ENCODE results near the gene CLIP4. TPM values are rescaled to one million over a fixed set of nuclear protein-coding genes. Genes with fewer than 3 reads are reported as not detected.

CLIP4 gene
- total and polyA plus RNA-seq, 10 of the 15 experiments (the other 5 are each of a cell fraction or from before 2014, with no cell fraction given): 5.5 to 34.9 (median 16.8) TPM

DNA sequence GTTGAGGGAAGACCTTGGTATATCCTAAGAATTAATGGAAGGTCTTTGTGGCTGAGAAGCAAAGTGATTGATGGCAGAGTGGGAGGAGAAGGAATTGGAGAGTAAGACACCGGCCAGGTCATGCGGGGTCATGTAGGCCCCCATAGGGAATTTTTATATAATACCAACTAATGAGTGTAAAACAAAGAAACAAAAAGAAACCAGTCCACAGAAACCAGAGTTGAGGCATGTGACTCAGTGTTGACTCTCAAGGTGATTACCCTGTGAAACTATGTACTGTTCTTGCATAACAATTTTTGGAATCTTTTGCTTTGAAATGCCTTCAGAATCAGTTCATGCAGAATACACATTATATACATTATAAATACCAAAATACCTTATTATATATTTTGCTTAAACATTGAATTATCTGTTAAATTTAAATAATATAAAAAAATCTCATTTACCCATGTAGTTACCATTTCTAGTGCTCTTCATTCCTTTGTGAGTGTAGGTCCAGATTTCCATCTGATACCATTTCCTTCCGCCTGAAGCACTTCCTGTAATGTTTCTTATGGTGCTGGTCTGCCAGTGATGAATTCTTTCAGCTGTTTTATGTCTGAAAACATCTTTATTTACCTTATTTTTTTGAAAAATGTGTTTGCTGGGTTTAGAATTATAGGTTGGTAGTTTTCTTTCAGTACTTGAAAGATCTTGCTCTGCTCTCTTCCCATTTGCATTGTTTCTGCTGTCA lies 8.6 kb downstream of the CLIP4 start:
- no peak for ATAC-seq
- FAIRE-seq: no peak
- 96% methylated on average over 3 of the region's 3 CpGs for WGBS (ENCODE audit: insufficient coverage, insufficient replicate concordance, low lambda C conversion rate, missing lambda C conversion rate)

DNA sequence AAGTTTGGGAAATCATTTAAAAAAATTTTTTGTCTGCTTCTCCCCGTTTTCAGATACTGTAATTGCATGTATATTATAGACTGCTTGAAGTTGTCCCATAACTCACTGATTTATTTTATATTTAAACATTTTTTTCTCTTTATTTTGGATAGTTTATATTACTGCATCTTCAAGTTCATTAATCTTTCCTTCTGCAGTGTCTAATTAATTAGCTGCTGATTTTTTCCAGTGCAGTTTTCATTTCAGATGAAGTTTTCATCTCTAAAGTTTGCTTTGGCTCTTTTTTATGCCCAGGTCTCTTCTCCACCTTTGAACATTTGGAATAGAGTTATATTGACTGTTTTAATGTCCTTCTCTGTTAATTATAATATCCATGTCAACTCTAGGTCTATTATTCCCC lies 9.3 kb downstream of the CLIP4 start:
- no peak for ATAC-seq
- TF ChIP-seq, protein P1, sequence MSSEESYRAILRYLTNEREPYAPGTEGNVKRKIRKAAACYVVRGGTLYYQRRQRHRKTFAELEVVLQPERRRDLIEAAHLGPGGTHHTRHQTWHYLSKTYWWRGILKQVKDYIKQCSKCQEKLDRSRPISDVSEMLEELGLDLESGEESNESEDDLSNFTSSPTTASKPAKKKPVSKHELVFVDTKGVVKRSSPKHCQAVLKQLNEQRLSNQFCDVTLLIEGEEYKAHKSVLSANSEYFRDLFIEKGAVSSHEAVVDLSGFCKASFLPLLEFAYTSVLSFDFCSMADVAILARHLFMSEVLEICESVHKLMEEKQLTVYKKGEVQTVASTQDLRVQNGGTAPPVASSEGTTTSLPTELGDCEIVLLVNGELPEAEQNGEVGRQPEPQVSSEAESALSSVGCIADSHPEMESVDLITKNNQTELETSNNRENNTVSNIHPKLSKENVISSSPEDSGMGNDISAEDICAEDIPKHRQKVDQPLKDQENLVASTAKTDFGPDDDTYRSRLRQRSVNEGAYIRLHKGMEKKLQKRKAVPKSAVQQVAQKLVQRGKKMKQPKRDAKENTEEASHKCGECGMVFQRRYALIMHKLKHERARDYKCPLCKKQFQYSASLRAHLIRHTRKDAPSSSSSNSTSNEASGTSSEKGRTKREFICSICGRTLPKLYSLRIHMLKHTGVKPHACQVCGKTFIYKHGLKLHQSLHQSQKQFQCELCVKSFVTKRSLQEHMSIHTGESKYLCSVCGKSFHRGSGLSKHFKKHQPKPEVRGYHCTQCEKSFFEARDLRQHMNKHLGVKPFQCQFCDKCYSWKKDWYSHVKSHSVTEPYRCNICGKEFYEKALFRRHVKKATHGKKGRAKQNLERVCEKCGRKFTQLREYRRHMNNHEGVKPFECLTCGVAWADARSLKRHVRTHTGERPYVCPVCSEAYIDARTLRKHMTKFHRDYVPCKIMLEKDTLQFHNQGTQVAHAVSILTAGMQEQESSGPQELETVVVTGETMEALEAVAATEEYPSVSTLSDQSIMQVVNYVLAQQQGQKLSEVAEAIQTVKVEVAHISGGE (CRISPR knock-in tag; IDR thresholded peaks at IDR 0.05): no peak
- no peaks in the 10 kb centered on the region for H3K4me1 ChIP-seq (ENCODE audit: control insufficient read depth, insufficient read depth, low read length)
- no peak overlapping the region for H3K4me3 ChIP-seq
- H3K9ac ChIP-seq (ENCODE audit: control insufficient read depth, insufficient read depth, low read length): no peak overlapping the region
- ChIA-PET RAD21 (ENCODE audit: unreplicated experiment) (no interaction called here), SMC1A (ENCODE audit: uncharacterized antibody, unreplicated experiment) (no interaction called here), POLR2A (no interaction called here), CTCF (no interaction called here)
- no peaks in the 10 kb centered on the region; the same call in none of the 2 replicates for H3K79me2 ChIP-seq (ENCODE audit: control insufficient read depth, insufficient read depth, low read length)
- intact Hi-C loops (cut with micrococcal nuclease; ENCODE audit: unreplicated experiment): no loop called here
- peaks cover 6% of the 10 kb centered on the region; the same call in 2 of the 3 replicates for H3K9me3 ChIP-seq (replicated peaks; ENCODE audit: control insufficient read depth, insufficient read depth, low read length)
- peaks cover 0 to 8% of the 10 kb centered on the region in 2 experiments; a peak in 3 of 4 replicates for H3K36me3 ChIP-seq (ENCODE audit: control insufficient read depth in 2 of 2, insufficient read depth in 2 of 2, low read length in 1 of 2)
- no peaks in the 10 kb centered on the region for H4K20me1 ChIP-seq (ENCODE audit: control insufficient read depth, insufficient read depth)
- no TSS peak for BruUV-seq (replicated peaks)
- H3K27me3 ChIP-seq (replicated peaks in 1 of 2; ENCODE audit: control insufficient read depth in 2 of 2, insufficient read depth in 2 of 2, low read length in 1 of 2): no peaks in the 10 kb centered on the region
- no peak overlapping the region for H2AFZ ChIP-seq (ENCODE audit: control insufficient read depth, low read depth, low read length)
- no peak overlapping the region for H3K27ac ChIP-seq (ENCODE audit: control insufficient read depth, insufficient read depth)
- WGBS (ENCODE audit: insufficient coverage, insufficient replicate concordance, low lambda C conversion rate, missing lambda C conversion rate): 95% methylated on average over 1 of the region's 1 CpG
- FAIRE-seq: no peak
- H3K4me2 ChIP-seq (ENCODE audit: control insufficient read depth, insufficient read depth): no peak overlapping the region
- in situ Hi-C loops (cut with MboI): no loop called here
- no peak for DNase-seq (ENCODE audit: low read depth, low spot score)

More for the DNA sequence above, 8.6 kb downstream of the CLIP4 start:
- in situ Hi-C loops (cut with MboI): no loop called here
- no peak overlapping the region for H2AFZ ChIP-seq (ENCODE audit: control insufficient read depth, low read depth, low read length)
- H3K36me3 ChIP-seq (ENCODE audit: control insufficient read depth in 2 of 2, insufficient read depth in 2 of 2, low read length in 1 of 2): peaks cover 0 to 8% of the 10 kb centered on the region in 2 experiments; a peak in 3 of 4 replicates
- H3K4me2 ChIP-seq (ENCODE audit: control insufficient read depth, insufficient read depth): no peak overlapping the region
- ChIA-PET CTCF (interaction anchor here (0.8 kb wide), 1 partner anchor 18 kb away, joined by 3 read pairs; no protein-coding TSS in a partner anchor), RAD21 (ENCODE audit: unreplicated experiment) (no interaction called here), POLR2A (no interaction called here), SMC1A (ENCODE audit: uncharacterized antibody, unreplicated experiment) (no interaction called here)
- H3K4me3 ChIP-seq: no peak overlapping the region
- intact Hi-C loops (cut with micrococcal nuclease; ENCODE audit: unreplicated experiment): no loop called here
- no peak overlapping the region for H3K27ac ChIP-seq (ENCODE audit: control insufficient read depth, insufficient read depth)
- BruUV-seq (replicated peaks): no TSS peak
- H4K20me1 ChIP-seq (ENCODE audit: control insufficient read depth, insufficient read depth): no peaks in the 10 kb centered on the region
- H3K27me3 ChIP-seq (replicated peaks in 1 of 2; ENCODE audit: control insufficient read depth in 2 of 2, insufficient read depth in 2 of 2, low read length in 1 of 2): no peaks in the 10 kb centered on the region
- H3K9ac ChIP-seq (ENCODE audit: control insufficient read depth, insufficient read depth, low read length): no peak overlapping the region
- H3K79me2 ChIP-seq (ENCODE audit: control insufficient read depth, insufficient read depth, low read length): peaks cover 2% of the 10 kb centered on the region
- TF ChIP-seq MEF2B (IDR thresholded peaks at IDR 0.05; ENCODE audit: partially characterized antibody, poor library complexity, severe bottlenecking) (peak; percentile 28), MYB (IDR thresholded peaks at IDR 0.05; ENCODE audit: borderline replicate concordance, low read depth, low read length) (no peak)
- no peaks in the 10 kb centered on the region for H3K4me1 ChIP-seq (ENCODE audit: control insufficient read depth, insufficient read depth, low read length)
- no peak for DNase-seq (ENCODE audit: low read depth, low spot score)
- peaks cover 6% of the 10 kb centered on the region; the same call in 2 of the 3 replicates for H3K9me3 ChIP-seq (replicated peaks; ENCODE audit: control insufficient read depth, insufficient read depth, low read length)

Data from GM12878 (cell line).